Neutrophil (primary cell): ENCODE results near the gene B4GALNT2.

ENCODE experiments used
- H3K27ac ChIP-seq: fragments of 200-600 bp; sonication (generic); 2 replicates; pipeline ENCODE4 v1.5.1; 2016; ENCODE audit warnings: mild to moderate bottlenecking, moderate library complexity
- H3K27me3 ChIP-seq: fragments of 200-600 bp; sonication (generic); 2 replicates; pipeline ENCODE4 v1.6.0; 2016; ENCODE audit warnings: mild to moderate bottlenecking
- H3K36me3 ChIP-seq: fragments of 200-600 bp; sonication (generic); 2 replicates; pipeline ENCODE4 v1.5.1; 2017
- H3K4me1 ChIP-seq, 2 experiments: fragments of 200-600 bp in 1 of 2; sonication (generic) in 1 of 2; 1 replicate in 1 of 2; 2 replicates in 1 of 2; pipeline versions ENCODE4 v1.5.1 to v1.6.1; 2013 to 2016; ENCODE audit warnings: low read depth in 1 of 2, low read length in 1 of 2, mild to moderate bottlenecking in 1 of 2, moderate library complexity in 1 of 2; ENCODE audit not compliant: control insufficient read depth in 1 of 2, insufficient read depth in 1 of 2
- H3K4me3 ChIP-seq, 2 experiments: fragments of 200-600 bp in 1 of 2; sonication (generic) in 1 of 2; 1 replicate in 1 of 2; 2 replicates in 1 of 2; pipeline ENCODE4 v1.5.1; 2013 to 2016; ENCODE audit warnings: low read depth in 1 of 2, low read length in 1 of 2, mild to moderate bottlenecking in 1 of 2, moderate library complexity in 1 of 2
- H3K9me3 ChIP-seq: fragments of 200-600 bp; sonication (generic); 2 replicates; pipeline ENCODE4 v1.5.1; 2016
- TF ChIP-seq, protein P1 (sequence below): fragments of 200-600 bp; sonication (generic); IDR thresholded peaks from 2 replicates; pipeline ENCODE4 v1.5.1; 2016; ENCODE audit warnings: antibody characterized with exemption

Gene B4GALNT2

DNA sequence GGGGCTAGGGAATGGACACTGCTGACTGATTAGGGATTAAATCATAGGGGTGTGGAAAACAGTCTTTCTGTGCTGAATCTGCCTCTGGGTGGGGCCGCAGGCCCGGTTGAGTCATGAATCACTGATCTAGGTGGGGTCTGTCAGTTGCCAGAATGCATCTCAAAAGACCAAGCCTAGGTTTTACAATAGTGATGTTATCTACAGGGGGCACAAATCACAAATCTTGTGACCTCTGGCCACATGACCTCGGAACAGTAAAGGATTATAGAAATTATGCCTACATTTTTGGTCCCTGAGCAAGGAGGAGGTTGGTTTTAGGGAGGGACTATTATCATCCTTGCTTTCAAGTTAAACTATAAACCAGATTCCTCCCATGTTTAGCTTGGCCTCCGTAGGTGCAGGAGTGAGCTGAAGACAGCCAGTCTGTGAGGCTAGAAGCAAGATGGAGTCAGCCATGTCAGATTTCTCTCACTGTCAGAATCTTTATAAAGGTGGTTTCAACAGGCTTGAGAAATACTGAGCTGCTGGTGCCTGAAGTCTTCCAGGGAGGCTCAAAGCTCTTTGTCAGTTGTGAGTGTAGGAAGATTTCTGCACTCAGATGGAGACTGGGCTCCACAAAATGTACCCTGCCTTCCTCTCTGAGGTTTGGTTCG lies 64.9 kb downstream of the B4GALNT2 start:
- H3K4me1 ChIP-seq = peaks cover 12% of the 10 kb centered on the region in 2 experiments
- H3K9me3 ChIP-seq = no peaks in the 10 kb centered on the region
- no peak overlapping the region for H3K4me3 ChIP-seq
- TF ChIP-seq, protein P1, sequence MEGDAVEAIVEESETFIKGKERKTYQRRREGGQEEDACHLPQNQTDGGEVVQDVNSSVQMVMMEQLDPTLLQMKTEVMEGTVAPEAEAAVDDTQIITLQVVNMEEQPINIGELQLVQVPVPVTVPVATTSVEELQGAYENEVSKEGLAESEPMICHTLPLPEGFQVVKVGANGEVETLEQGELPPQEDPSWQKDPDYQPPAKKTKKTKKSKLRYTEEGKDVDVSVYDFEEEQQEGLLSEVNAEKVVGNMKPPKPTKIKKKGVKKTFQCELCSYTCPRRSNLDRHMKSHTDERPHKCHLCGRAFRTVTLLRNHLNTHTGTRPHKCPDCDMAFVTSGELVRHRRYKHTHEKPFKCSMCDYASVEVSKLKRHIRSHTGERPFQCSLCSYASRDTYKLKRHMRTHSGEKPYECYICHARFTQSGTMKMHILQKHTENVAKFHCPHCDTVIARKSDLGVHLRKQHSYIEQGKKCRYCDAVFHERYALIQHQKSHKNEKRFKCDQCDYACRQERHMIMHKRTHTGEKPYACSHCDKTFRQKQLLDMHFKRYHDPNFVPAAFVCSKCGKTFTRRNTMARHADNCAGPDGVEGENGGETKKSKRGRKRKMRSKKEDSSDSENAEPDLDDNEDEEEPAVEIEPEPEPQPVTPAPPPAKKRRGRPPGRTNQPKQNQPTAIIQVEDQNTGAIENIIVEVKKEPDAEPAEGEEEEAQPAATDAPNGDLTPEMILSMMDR = no peak
- H3K27ac ChIP-seq = no peak overlapping the region
- H3K27me3 ChIP-seq = peaks cover 7% of the 10 kb centered on the region
- no peaks in the 10 kb centered on the region for H3K36me3 ChIP-seq

DNA sequence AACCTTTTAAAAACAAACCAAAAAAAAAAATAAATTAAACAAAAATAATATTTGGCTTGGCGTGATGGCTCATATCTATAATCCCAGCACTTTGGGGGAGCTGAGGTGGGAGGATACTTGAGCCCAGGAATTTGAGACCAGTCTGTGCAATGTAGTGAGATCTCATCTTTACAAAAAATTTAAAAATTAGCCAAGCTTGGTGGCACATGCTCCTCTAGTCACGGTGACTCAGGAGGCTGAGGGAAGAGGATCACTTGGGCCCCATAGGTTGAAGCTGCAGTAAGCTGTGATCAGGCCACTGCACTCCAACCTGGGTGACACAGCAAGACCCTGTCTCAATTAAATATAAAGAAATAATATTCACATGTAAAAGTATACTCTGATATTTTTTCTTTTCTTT lies 65.6 kb downstream of the B4GALNT2 start:
- Histone ChIP-seq H3K9me3 (no peaks in the 10 kb centered on the region), H3K4me1 (peaks cover 8 to 9% of the 10 kb centered on the region in 2 experiments), H3K27me3 (peaks cover 12% of the 10 kb centered on the region), H3K4me3 (no peak overlapping the region), H3K36me3 (no peaks in the 10 kb centered on the region), H3K27ac (no peak overlapping the region)
- TF ChIP-seq, protein P1 = no peak

DNA sequence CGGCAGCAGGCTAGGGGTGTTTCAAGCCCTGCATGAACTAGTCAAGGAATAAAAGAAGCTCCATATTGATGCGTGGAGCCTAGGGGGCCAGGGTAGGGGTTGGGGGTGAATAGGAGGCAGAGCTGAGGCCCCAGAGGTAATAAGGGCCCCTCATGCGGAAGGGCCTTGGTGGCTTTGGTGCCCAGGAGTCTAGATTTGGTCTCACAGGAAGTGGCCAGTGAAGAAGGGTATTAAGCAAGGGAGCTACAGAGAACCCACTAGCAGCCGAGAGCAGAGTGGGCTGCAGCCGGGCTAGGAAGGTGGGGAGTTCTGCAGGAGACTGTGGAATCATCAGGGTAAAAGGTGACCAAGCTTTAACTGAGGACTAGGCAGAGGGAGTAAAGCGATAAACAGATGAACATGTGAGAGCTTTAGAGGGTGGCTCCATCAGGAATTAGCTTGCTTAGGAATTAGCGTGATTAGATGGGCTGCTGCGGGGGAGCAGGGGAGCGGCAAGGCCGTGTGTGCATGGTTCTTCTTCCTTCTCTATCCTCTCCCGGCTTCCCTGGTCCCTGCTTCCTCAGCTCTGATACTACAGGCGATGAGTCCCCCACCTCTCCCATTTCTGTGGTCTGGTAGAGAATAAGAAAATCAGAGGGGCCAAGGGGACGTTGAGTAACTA lies 68.0 kb downstream of the B4GALNT2 start:
- Histone ChIP-seq H3K9me3 (no peaks in the 10 kb centered on the region), H3K4me1 (no peaks in the 10 kb centered on the region), H3K27me3 (peaks cover 13% of the 10 kb centered on the region), H3K36me3 (no peaks in the 10 kb centered on the region), H3K4me3 (no peak overlapping the region), H3K27ac (no peak overlapping the region)
- TF ChIP-seq, protein P1 = no peak

GRCh38 chr17:49201481-49201927 lies 68.9 kb downstream of the B4GALNT2 start:
- H3K36me3 ChIP-seq = no peaks in the 10 kb centered on the region
- peaks cover 13% of the 10 kb centered on the region for H3K27me3 ChIP-seq
- H3K27ac ChIP-seq = no peak overlapping the region
- no peaks in the 10 kb centered on the region for H3K4me1 ChIP-seq
- no peaks in the 10 kb centered on the region for H3K9me3 ChIP-seq
- no peak overlapping the region for H3K4me3 ChIP-seq
- TF ChIP-seq, protein P1 = no peak

GRCh38 chr17:49203796-49204195 lies 71.2 kb downstream of the B4GALNT2 start:
- TF ChIP-seq, protein P1 = no peak

More at GRCh38 chr17:49203796-49204195, 71.2 kb downstream of the B4GALNT2 start:
- no peaks in the 10 kb centered on the region for H3K36me3 ChIP-seq
- H3K27ac ChIP-seq = no peak overlapping the region
- no peaks in the 10 kb centered on the region for H3K9me3 ChIP-seq
- H3K27me3 ChIP-seq = peaks cover 34% of the 10 kb centered on the region
- H3K4me1 ChIP-seq = no peaks in the 10 kb centered on the region
- no peak overlapping the region for H3K4me3 ChIP-seq
